Esophagus squamous epithelium (tissue), 5 donors: ENCODE measurements around the gene MAMDC2. TPM values are rescaled to one million over a fixed set of nuclear protein-coding genes. Genes with fewer than 3 reads are reported as not detected.

Experiments used
- DNase-seq: peaks from one replicate; lab custom pipeline; 2025; lab: John Stamatoyannopoulos, UW
- H3K27ac ChIP-seq, 4 donors: fragments of 200-600 bp; sonication (generic); one replicate each; pipeline ENCODE4 v1.5.1; 2016 to 2019; ENCODE audit warnings: mild to moderate bottlenecking in 1 of 4
- H3K27me3 ChIP-seq, 4 donors: fragments of 200-600 bp; sonication (generic); 1 replicate in 3 of 4; 2 replicates in 1 of 4; pipeline versions ENCODE4 v1.5.1 to v1.6.0; 2017 to 2021; ENCODE audit warnings: antibody characterized with exemption in 1 of 4
- H3K36me3 ChIP-seq, 3 donors: fragments of 200-600 bp; sonication (generic); one replicate each; pipeline ENCODE4 v1.5.1; 2016 to 2019
- H3K4me1 ChIP-seq, 3 donors: fragments of 200-600 bp; sonication (generic); one replicate each; pipeline ENCODE4 v1.5.1; 2017 to 2019
- H3K4me3 ChIP-seq, 4 donors: fragments of 200-600 bp; sonication (generic); 1 replicate in 3 of 4; 2 replicates in 1 of 4; pipeline ENCODE4 v1.5.1; 2016 to 2019; ENCODE audit warnings: mild to moderate bottlenecking in 2 of 4, moderate library complexity in 1 of 4
- H3K9me3 ChIP-seq, 3 donors: fragments of 200-600 bp; sonication (generic); one replicate each; pipeline ENCODE4 v1.5.1; 2016 to 2019
- CTCF ChIP-seq, 6 experiments: fragments of 450-650 bp in 4 of 6; fragments of 200-600 bp in 2 of 6; sonication (generic) in 2 of 6; IDR thresholded peaks; one replicate each; pipeline ENCODE4 v1.5.1; 2016 to 2019; ENCODE audit warnings: antibody characterized with exemption in 6 of 6, mild to moderate bottlenecking in 4 of 6, moderate library complexity in 4 of 6
- POLR2A ChIP-seq, 4 donors: fragments of 450-650 bp; IDR thresholded peaks; one replicate each; pipeline ENCODE4 v1.6.1; 2017; ENCODE audit warnings: antibody characterized with exemption in 4 of 4, mild to moderate bottlenecking in 4 of 4, moderate library complexity in 3 of 4
- WGBS, 2 donors: methylation state at CpG; one replicate each; pipeline ENCODE4 v1.1.5; 2018; 5-methylcytosine and 5-hydroxymethylcytosine counted together
- intact Hi-C: fragments of 100-400 bp; cut with DNase I; formaldehyde crosslinking; loops from one replicate; pipeline ENCODE4 v1.15.0; 2022
- total RNA-seq, 4 donors: library from RNA; depleted of rRNA; stranded (reverse); fragments of >200 nt; gene quantifications; one replicate each; pipeline ENCODE4 v1.1.0, GENCODE V29; 2016
- donor health status: DM: yes; HTN: yes; CAD: no.

Gene MAMDC2
- total RNA-seq, 4 donors from 2014 or later = 1.9 to 58.4 (median 11.3) TPM

- TF ChIP-seq CTCF (IDR thresholded peaks at IDR 0.05) = no peak
- no peak for TF ChIP-seq POLR2A (IDR thresholded peaks at IDR 0.05)
- no peak overlapping the region for H3K27ac ChIP-seq
- intact Hi-C loops = no loop called here
- H3K27me3 ChIP-seq = no peaks in the 10 kb centered on the region
- WGBS, 2 donors = 65 to 70% methylated on average over 5 of the region's 5 CpGs
- H3K4me3 ChIP-seq = no peak overlapping the region
- H3K9me3 ChIP-seq = no peaks in the 10 kb centered on the region
- H3K36me3 ChIP-seq = no peaks in the 10 kb centered on the region
- H3K4me1 ChIP-seq = peaks cover 0 to 6% (median 0%) of the 10 kb centered on the region in 3 donors
- no peak for DNase-seq
Observed at GRCh38 chr9:70105147-70105546, 61.5 kb downstream of the MAMDC2 start.

DNA sequence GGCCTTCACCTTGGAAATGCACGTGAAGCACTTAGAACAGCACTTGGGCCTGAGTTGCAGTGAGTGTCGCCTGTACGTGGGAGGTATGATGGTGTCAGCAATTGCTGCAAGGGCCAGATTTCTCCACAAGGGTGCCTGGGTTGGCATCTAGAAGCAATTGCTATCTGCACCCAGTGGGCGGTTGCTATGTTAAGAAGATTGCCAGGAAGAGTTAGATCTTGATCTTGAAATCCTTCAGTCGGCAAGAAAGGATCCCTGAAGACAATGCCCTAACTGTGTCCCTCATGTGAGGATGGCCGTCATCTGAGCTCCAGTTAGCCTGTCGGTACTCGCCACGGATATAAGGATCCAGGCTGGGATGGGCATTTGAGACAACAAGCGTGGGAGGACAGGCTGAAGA, 62.9 kb downstream of the MAMDC2 start:
- no peak for TF ChIP-seq CTCF (IDR thresholded peaks at IDR 0.05)
- peaks cover 0 to 3% (median 0%) of the 10 kb centered on the region in 3 donors for H3K36me3 ChIP-seq
- WGBS, 2 donors = 86 to 93% methylated on average over 7 to 10 of the region's 10 CpGs
- no peaks in the 10 kb centered on the region for H3K9me3 ChIP-seq
- no peak overlapping the region for H3K27ac ChIP-seq
- intact Hi-C loops = no loop called here
- no peaks in the 10 kb centered on the region for H3K27me3 ChIP-seq
- peaks cover 0 to 20% (median 0%) of the 10 kb centered on the region in 3 donors for H3K4me1 ChIP-seq
- no peak for DNase-seq
- H3K4me3 ChIP-seq = no peak overlapping the region

DNA sequence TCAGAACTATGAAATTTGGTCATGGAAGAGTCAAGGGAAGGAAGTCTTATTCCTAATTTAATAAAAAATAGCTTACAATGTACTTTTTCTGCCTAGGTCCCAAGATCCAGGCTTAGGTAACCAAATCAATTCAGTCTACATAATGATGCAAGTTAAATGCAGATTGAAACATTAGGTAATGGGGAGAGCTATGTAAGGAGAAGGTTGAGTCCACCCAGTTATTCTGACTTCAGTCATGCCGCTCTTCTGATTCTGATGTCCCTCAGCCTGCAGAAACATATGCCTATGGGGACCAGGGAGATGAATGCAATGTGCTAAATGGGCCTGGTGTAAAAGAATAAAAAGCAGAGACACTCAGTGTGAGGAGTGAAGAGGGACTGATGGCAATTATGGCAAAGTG, 63.9 kb downstream of the MAMDC2 start:
- TF ChIP-seq POLR2A (IDR thresholded peaks at IDR 0.05) (no peak), CTCF (IDR thresholded peaks at IDR 0.05) (no peak)
- H3K4me1 ChIP-seq = peaks cover 0 to 30% (median 0%) of the 10 kb centered on the region in 3 donors
- peaks cover 0 to 11% (median 0%) of the 10 kb centered on the region in 3 donors for H3K36me3 ChIP-seq
- H3K27ac ChIP-seq = peak overlapping the region in 2 of 4 donors; percentile 6 to 27
- intact Hi-C loops = no loop called here
- no peak for DNase-seq
- no peaks in the 10 kb centered on the region for H3K9me3 ChIP-seq
- 82 to 100% methylated on average over 1 of the region's 1 CpG for WGBS, 2 donors
- no peaks in the 10 kb centered on the region for H3K27me3 ChIP-seq
- H3K4me3 ChIP-seq = no peak overlapping the region

DNA sequence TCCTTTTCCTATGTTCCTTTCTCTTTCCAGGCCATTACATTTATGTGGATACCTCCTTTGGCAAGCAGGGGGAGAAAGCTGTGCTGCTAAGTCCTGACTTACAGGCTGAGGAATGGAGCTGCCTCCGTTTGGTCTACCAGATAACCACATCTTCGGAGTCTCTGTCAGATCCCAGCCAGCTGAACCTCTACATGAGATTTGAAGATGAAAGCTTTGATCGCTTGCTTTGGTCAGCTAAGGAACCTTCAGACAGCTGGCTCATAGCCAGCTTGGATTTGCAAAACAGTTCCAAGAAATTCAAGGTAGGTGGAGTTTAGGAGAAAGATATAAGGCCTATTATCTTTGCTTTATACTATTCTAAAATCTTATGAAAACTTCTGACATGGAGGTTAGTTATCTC, 64.5 kb downstream of the MAMDC2 start:
- intact Hi-C loops = no loop called here
- no peak for DNase-seq

More for the DNA sequence above, 64.5 kb downstream of the MAMDC2 start:
- TF ChIP-seq POLR2A (IDR thresholded peaks at IDR 0.05) (no peak), CTCF (IDR thresholded peaks at IDR 0.05) (no peak)
- H3K4me1 ChIP-seq = peaks cover 0 to 35% (median 0%) of the 10 kb centered on the region in 3 donors
- no peak overlapping the region for H3K4me3 ChIP-seq
- 73 to 82% methylated on average over 3 of the region's 3 CpGs for WGBS, 2 donors
- no peaks in the 10 kb centered on the region for H3K9me3 ChIP-seq
- H3K27ac ChIP-seq = peak overlapping the region in 2 of 4 donors; percentile 6 to 27
- H3K36me3 ChIP-seq = peaks cover 0 to 15% (median 0%) of the 10 kb centered on the region in 3 donors
- H3K27me3 ChIP-seq = no peaks in the 10 kb centered on the region
